Mononuclear cell (primary cell): Measurements from ENCODE around the gene OTOA. TPM values are rescaled to one million over a fixed set of nuclear protein-coding genes. Genes with fewer than 3 reads are reported as not detected.
"Not testable (repeated sequence)": the region's sequence is repeated elsewhere in the genome, so short reads cannot be mapped to it uniquely, and the experiment has no call there.

ENCODE experiments used
- H3K27me3 ChIP-seq: 2 replicates; pipeline ENCODE4 v1.6.0; 2011; ENCODE audit warnings: low read length, control low read depth; ENCODE audit not compliant: insufficient read depth
- H3K4me1 ChIP-seq: 2 replicates; pipeline ENCODE4 v1.5.1; 2011; ENCODE audit warnings: mild to moderate bottlenecking, low read length, control low read depth; ENCODE audit not compliant: insufficient read depth
- H3K4me3 ChIP-seq: 2 replicates; pipeline ENCODE4 v1.5.1; 2011; ENCODE audit warnings: mild to moderate bottlenecking, low read length, moderate library complexity
- H3K9me3 ChIP-seq: 2 replicates; pipeline ENCODE4 v1.5.1; 2011; ENCODE audit warnings: low read depth, mild to moderate bottlenecking, control low read depth, low read length
- total RNA-seq: library from RNA; depleted of rRNA; stranded (reverse); fragments of >200 nt; gene quantifications from one replicate; pipeline ENCODE4 v1.2.3, GENCODE V29; 2012

Gene OTOA
- total RNA-seq, 1 donor, result 0.31 TPM

GRCh38 chr16:21770584-21770983, 106.8 kb downstream of the OTOA start:
- not testable (repeated sequence) for H3K27me3 ChIP-seq, H3K4me1 ChIP-seq, H3K4me3 ChIP-seq, H3K9me3 ChIP-seq

DNA sequence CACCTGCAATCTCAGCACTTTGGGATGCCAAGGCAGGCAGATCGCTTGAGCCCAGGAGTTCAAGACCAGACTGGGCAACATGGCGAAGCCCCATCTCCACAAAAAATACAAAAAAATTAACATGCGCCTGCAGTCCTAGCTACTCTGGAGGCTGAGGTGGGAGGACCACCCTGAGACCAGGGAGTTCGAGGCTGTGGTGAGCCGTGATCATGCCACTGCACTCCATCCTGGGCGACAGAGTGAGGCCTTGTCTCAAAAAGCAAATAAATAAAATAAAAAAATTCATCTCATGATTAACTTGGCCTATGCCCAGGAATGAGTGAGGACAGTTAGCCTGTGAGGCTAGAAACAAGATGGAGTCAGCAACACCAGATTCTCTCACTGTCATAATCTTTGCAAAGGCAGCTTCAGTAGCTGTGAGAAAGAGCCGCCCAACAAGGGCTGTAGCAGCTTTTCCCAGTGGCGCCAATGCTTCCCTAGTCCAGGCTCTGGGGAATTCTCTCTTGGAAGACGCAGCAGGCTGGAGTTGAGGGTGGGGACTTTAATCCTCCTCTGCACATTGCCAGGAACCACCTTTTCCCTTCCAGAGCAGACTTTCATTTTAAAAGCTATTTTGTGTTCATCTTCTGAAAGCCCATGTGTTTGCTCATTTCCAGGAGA, 108.9 kb downstream of the OTOA start:
- not testable (repeated sequence) for H3K27me3 ChIP-seq, H3K4me3 ChIP-seq, H3K9me3 ChIP-seq, H3K4me1 ChIP-seq

GRCh38 chr16:21773207-21773553, 109.4 kb downstream of the OTOA start:
- not testable (repeated sequence) for H3K4me3 ChIP-seq, H3K27me3 ChIP-seq, H3K9me3 ChIP-seq, H3K4me1 ChIP-seq

DNA sequence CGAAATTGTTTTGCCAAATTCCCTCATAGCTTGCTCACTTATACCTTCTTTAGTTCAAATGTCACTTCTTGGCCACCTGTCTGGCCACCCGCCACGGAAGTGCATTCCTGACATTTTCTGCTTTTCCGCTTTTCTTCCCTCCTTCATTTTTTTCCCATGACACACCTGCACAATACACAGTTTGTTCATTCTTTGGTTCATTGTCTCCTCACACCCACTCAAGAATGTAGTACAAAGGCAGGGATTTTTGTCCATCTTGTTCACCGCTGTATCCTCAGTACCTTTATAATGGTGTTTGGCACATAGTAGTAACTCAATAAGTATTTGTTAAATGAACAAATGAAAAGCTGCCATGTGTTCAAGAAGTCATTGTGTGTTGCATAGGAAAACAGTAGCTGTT, 116.8 kb downstream of the OTOA start:
- H3K27me3 ChIP-seq, H3K4me3 ChIP-seq, H3K4me1 ChIP-seq, H3K9me3 ChIP-seq: not testable (repeated sequence)

DNA sequence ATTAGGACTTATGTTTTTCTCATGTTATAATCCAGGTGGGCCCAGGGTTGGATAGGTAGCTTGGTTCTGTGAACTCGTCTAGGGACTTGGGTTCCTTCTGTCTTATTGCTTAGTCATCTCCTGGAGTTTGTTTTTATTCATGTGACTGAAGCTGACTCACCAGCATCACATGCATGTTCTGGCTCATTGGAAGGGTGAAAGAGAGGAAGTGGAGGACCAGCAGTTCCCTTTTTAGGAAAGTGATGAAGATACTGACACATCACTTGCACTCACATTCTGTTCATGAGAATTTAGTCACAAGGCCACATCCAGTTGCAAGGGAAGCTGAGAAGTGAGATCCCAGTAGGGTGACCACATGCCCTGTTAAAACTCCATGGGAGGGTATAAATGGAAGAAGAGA, 126.7 kb downstream of the OTOA start:
- H3K9me3 ChIP-seq, H3K4me3 ChIP-seq, H3K4me1 ChIP-seq, H3K27me3 ChIP-seq: not testable (repeated sequence)

DNA sequence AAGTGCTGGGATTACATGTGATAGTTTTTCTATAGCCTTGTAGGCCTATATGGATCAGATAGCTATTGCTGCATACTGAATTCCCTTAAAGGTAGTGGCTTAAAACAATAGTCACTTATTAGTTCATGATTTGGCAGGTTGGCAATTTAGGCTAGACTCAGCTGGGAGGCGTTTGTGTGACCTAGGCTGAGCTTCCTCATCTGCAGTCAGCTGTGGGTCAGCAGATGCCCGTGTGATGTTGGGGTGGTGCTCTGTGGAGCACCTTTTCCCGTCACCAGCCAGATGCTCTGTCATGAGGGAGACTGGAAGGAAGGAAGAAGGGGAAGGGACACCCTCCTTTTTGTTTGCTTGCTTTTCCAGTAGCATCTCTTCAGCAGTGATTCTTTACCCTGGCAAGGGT, 129.5 kb downstream of the OTOA start:
- H3K27me3 ChIP-seq, H3K4me1 ChIP-seq, H3K4me3 ChIP-seq, H3K9me3 ChIP-seq: not testable (repeated sequence)

GRCh38 chr16:21798601-21799000, 134.8 kb downstream of the OTOA start:
- not testable (repeated sequence) for H3K27me3 ChIP-seq, H3K4me3 ChIP-seq, H3K9me3 ChIP-seq, H3K4me1 ChIP-seq

DNA sequence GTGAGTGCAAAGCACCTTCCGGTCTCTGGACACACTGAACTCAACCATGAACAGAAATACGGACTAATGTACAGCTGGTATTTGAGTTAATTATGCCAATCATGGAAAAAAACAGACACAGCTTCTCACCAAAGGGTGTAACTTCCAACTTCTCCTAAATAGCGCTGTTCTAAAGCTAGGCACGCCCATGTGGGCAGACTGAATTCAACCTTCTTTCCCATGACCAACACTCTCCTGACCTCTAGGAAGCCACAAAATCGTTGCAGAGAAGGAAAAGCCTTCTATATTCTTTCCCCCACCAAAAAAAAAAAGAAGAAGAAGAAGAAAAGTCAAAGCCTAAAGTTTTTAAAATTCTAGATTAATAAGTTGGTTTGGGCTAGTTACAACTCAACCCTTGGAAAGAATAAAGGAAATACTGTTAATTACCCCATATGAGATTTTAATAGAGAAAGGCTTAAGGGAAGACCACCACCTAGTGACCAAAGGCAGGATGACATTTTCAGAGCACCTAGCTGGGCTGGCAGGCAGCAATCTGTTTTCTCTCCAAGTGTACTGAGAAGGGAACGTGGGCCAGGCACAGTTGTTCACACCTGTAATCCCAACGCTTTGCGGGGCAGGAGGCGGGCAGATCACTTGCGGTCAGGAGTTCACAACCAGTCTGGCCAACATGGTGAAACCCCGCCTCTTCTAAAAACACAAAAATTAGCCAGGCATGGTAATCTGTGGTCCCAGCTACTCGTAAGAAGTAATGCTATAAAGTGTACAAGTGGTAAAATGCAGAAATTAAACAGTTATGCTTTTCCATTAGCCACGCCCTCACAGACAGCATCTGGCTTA, 138.0 kb downstream of the OTOA start:
- H3K27me3 ChIP-seq, H3K4me1 ChIP-seq, H3K4me3 ChIP-seq, H3K9me3 ChIP-seq: not testable (repeated sequence)

- not testable (repeated sequence) for H3K27me3 ChIP-seq, H3K4me1 ChIP-seq, H3K9me3 ChIP-seq, H3K4me3 ChIP-seq
Measured at GRCh38 chr16:21802375-21802663, 138.6 kb downstream of the OTOA start.

Other genes starting within 250 kb of the OTOA start
- 312 TPM for gene METTL9, start 64.4 kb upstream of the OTOA start, total RNA-seq
- gene IGSF6, start 11.4 kb upstream of the OTOA start, total RNA-seq, result 13.9 TPM
- gene NPIPB4, start 193.8 kb downstream of the OTOA start, total RNA-seq, result 75.5 TPM